HEK293 (cell line): ENCODE measurements around the gene C19orf25.
A peak's percentile ranks its signal among the peaks of the same experiment; 100 is the strongest.

Experiments used
- FEZF1 ChIP-seq: fragments of 450-650 bp; formaldehyde crosslinking; IDR thresholded peaks from 2 replicates; pipeline ENCODE4 v1.5.1; 2016; ENCODE audit warnings: missing biosample characterization, missing genetic modification characterization
- HOXA7 ChIP-seq: sonication (generic); formaldehyde crosslinking; IDR thresholded peaks from 2 replicates; pipeline ENCODE4 v1.8.1; 2022; ENCODE audit warnings: missing genetic modification reagents, borderline replicate concordance
- KLF7 ChIP-seq: fragments of 450-650 bp; formaldehyde crosslinking; IDR thresholded peaks from 2 replicates; pipeline ENCODE4 v1.5.1; 2016; ENCODE audit warnings: missing biosample characterization, missing genetic modification characterization, borderline replicate concordance
- PRDM10 ChIP-seq: fragments of 450-650 bp; formaldehyde crosslinking; IDR thresholded peaks from 2 replicates; pipeline ENCODE4 v1.5.1; 2016; ENCODE audit warnings: missing biosample characterization, missing genetic modification characterization
- REST ChIP-seq: fragments of 450-650 bp; formaldehyde crosslinking; IDR thresholded peaks from 2 replicates; pipeline ENCODE4 v1.5.1; 2016; ENCODE audit warnings: missing biosample characterization, missing genetic modification characterization
- SALL2 ChIP-seq: fragments of 450-650 bp; formaldehyde crosslinking; IDR thresholded peaks from 2 replicates; pipeline ENCODE4 v1.5.0; 2017; ENCODE audit warnings: missing biosample characterization, mild to moderate bottlenecking, missing genetic modification characterization, borderline replicate concordance
- ZNF148 ChIP-seq: fragments of 450-650 bp; formaldehyde crosslinking; IDR thresholded peaks from 2 replicates; pipeline ENCODE4 v1.5.0; 2017; ENCODE audit warnings: missing biosample characterization, missing genetic modification characterization, borderline replicate concordance
- ZNF184 ChIP-seq: fragments of 450-650 bp; IDR thresholded peaks from 2 replicates; pipeline ENCODE4 v1.5.1; 2018; ENCODE audit warnings: missing biosample characterization, mild to moderate bottlenecking, missing genetic modification characterization
- ZNF280D ChIP-seq: fragments of 450-650 bp; formaldehyde crosslinking; IDR thresholded peaks from 2 replicates; pipeline ENCODE4 v1.5.1; 2016; ENCODE audit warnings: missing biosample characterization, missing genetic modification characterization
- ZNF302 ChIP-seq: fragments of 450-650 bp; formaldehyde crosslinking; IDR thresholded peaks from 2 replicates; pipeline ENCODE4 v1.5.1; 2016; ENCODE audit warnings: missing biosample characterization, missing genetic modification characterization, low read depth
- ZNF311 ChIP-seq: fragments of 450-650 bp; formaldehyde crosslinking; IDR thresholded peaks from 2 replicates; pipeline ENCODE4 v1.5.1; 2017; ENCODE audit warnings: missing biosample characterization, missing genetic modification characterization, borderline replicate concordance
- ZNF404 ChIP-seq: fragments of 450-650 bp; formaldehyde crosslinking; IDR thresholded peaks from 2 replicates; pipeline ENCODE4 v1.5.1; 2017; ENCODE audit warnings: missing biosample characterization, missing genetic modification characterization
- ZNF514 ChIP-seq: fragments of 450-650 bp; formaldehyde crosslinking; IDR thresholded peaks from 2 replicates; pipeline ENCODE4 v1.5.1; 2016; ENCODE audit warnings: missing biosample characterization, missing genetic modification characterization
- ZNF529 ChIP-seq: fragments of 450-650 bp; formaldehyde crosslinking; IDR thresholded peaks from 2 replicates; pipeline ENCODE4 v1.5.1; 2017; ENCODE audit warnings: missing genetic modification characterization, missing biosample characterization; ENCODE audit not compliant: insufficient replicate concordance
- ZNF530 ChIP-seq: fragments of 450-650 bp; formaldehyde crosslinking; IDR thresholded peaks from 2 replicates; pipeline ENCODE4 v1.5.1; 2016; ENCODE audit warnings: low read depth, missing biosample characterization, missing genetic modification characterization
- ZNF544 ChIP-seq: fragments of 450-650 bp; formaldehyde crosslinking; IDR thresholded peaks from 2 replicates; pipeline ENCODE4 v1.5.0; 2017; ENCODE audit warnings: missing biosample characterization, missing genetic modification characterization
- ZNF658 ChIP-seq: fragments of 450-650 bp; formaldehyde crosslinking; IDR thresholded peaks from 2 replicates; pipeline ENCODE4; 2016; ENCODE audit warnings: missing biosample characterization, missing genetic modification characterization
- ZNF660 ChIP-seq: fragments of 450-650 bp; IDR thresholded peaks from 2 replicates; pipeline ENCODE4 v1.5.1; 2018; ENCODE audit warnings: missing biosample characterization, mild to moderate bottlenecking, missing genetic modification characterization
- ZNF704 ChIP-seq: fragments of 450-650 bp; formaldehyde crosslinking; IDR thresholded peaks from 2 replicates; pipeline ENCODE4 v1.5.1; 2016; ENCODE audit warnings: missing biosample characterization, missing genetic modification characterization
- ZNF792 ChIP-seq: fragments of 450-650 bp; formaldehyde crosslinking; IDR thresholded peaks from 2 replicates; pipeline ENCODE4 v1.5.1; 2016; ENCODE audit warnings: missing biosample characterization, missing genetic modification characterization
- ZNF830 ChIP-seq: fragments of 450-650 bp; IDR thresholded peaks from 2 replicates; pipeline ENCODE4 v1.5.0; 2018; ENCODE audit warnings: missing biosample characterization, missing genetic modification characterization, low read depth, mild to moderate bottlenecking, moderate library complexity
- ZNF843 ChIP-seq: fragments of 450-650 bp; formaldehyde crosslinking; IDR thresholded peaks from 2 replicates; pipeline ENCODE4 v1.5.1; 2016; ENCODE audit warnings: missing biosample characterization, missing genetic modification characterization
- ZSCAN23 ChIP-seq: fragments of 450-650 bp; formaldehyde crosslinking; IDR thresholded peaks from 2 replicates; pipeline ENCODE4 v1.5.1; 2016; ENCODE audit warnings: missing biosample characterization, missing genetic modification characterization

Gene C19orf25

GRCh38 chr19:1503089-1503924, 24.3 kb upstream of the C19orf25 start (continued):
- TF ChIP-seq ZNF843 (tag by site-specific recombination) (peak; percentile 31; the same call in 1 of the 2 replicates), ZSCAN23 (no peak), ZNF792 (tag by site-specific recombination) (no peak), ZNF148 (tag by site-specific recombination) (no peak), ZNF529 (no peak), FEZF1 (tag by site-specific recombination) (peak; percentile 11; the same call in 1 of the 2 replicates), ZNF660 (tag by site-specific recombination) (peak; percentile 61; the same call in 1 of the 2 replicates), REST (tag by site-specific recombination) (no peak), ZNF530 (tag by site-specific recombination) (no peak), ZNF311 (tag by site-specific recombination) (no peak), ZNF544 (tag by site-specific recombination) (no peak), ZNF302 (tag by site-specific recombination) (no peak), ZNF184 (tag by site-specific recombination) (0 out of 2 replicates have a peak, but pooled peaks have one; percentile 49), ZNF830 (tag by site-specific recombination) (no peak), KLF7 (tag by site-specific recombination) (no peak), PRDM10 (tag by site-specific recombination) (no peak), ZNF514 (tag by site-specific recombination) (no peak), ZNF704 (tag by site-specific recombination) (no peak), SALL2 (tag by site-specific recombination) (no peak), ZNF404 (no peak), ZNF658 (tag by site-specific recombination) (no peak), HOXA7 (CRISPR knock-in tag) (no peak), ZNF280D (tag by site-specific recombination) (no peak)
